GM21737 (cell line): ENCODE measurements around the gene UQCC2.
A peak's percentile ranks its signal among the peaks of the same experiment; 100 is the strongest.

Experiments
- ATAC-seq: cut with Tn5 transposase; IDR thresholded peaks from one replicate; pipeline ENCODE4 v1.9.1; 2021; ENCODE audit warnings: mild to moderate bottlenecking, moderate library complexity; ENCODE audit not compliant: unreplicated experiment

Gene UQCC2

DNA sequence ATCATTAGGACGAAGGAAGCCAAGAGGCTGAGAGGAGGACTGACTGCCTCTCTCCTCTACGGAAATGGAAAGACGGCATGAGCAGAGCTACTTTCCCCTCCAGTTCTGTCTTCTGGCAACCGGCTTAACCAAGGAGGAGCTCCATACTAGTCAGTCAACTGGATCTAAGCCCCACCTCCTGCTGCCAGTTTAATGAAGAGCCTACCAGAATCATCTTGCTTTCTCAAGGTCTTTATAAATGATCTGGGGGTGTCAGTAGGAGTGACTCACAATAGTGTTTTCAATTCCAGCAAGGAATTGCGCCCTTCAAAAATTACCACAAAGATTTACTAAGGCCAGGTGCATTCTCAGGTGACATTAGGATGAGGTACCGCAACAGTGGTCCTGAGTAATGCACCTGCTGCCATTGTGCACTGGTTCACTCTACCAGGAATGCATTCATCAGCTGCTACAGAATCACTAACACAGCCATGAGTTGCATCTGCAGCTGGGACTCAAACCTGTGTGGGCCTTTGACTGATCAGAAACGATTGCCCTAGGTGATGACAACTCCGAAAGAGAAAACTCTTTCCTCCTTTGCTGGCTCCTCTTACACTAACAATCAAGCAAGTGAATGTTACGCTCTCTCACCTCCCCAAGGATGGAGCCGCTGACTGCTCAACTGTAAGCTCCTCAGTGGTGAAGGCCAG lies 2.8 kb downstream of the UQCC2 start:
- ATAC-seq = no peak

DNA sequence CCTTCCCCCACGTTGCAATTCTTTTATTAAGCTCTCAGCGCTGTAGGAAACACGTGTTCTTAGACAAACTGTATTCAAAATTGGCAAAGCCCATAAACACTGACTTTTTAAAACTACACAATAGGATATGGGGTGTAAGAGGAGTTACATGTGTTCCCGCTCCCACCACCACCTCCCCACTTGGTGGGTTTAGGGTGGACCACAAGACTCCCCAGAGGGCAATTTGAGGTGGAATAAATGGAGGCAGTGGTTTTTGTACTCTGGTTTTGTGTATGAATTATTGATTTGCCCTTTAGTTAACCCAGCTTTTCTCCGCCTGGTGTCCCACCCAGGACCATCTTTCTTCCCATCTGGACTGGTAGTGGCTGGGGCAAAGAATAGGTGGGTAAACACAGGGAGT lies 3.7 kb downstream of the UQCC2 start:
- no peak for ATAC-seq

DNA sequence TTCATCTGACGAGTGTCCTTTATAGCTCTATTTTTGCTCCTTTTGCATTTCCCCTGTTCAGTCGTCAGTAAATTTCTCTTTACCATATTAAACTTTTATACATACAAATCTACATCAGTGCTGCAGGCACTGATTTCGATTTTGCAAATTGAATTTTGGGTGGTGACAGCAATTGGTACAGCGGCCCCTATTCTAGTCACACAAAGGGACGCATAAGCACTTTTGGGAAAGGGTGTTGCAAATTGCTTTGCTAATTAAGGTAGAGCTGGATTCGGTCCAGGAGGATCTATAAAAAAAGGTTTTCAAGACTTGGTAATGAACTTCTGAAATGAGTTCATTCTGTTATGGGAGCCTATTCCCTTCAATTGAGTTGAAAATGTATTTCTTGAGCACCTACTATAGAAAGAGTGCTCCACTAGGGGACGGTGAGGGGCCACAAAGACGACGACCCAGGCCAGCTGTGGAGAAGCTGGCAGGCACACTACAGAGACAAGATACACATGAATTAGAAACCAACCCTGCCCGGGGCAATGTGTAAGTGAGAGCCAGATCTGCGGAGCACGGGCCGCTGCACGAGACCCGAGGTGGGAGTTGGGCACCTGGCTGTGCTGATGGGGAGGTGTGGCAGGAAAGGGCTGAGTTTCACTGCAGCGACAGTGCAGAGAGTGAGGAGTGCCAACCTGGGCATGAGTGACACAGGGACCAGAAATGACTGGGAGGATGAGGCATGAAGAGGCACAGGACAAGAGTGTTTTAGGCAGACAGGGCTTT lies 5.4 kb downstream of the UQCC2 start:
- ATAC-seq = no peak

DNA sequence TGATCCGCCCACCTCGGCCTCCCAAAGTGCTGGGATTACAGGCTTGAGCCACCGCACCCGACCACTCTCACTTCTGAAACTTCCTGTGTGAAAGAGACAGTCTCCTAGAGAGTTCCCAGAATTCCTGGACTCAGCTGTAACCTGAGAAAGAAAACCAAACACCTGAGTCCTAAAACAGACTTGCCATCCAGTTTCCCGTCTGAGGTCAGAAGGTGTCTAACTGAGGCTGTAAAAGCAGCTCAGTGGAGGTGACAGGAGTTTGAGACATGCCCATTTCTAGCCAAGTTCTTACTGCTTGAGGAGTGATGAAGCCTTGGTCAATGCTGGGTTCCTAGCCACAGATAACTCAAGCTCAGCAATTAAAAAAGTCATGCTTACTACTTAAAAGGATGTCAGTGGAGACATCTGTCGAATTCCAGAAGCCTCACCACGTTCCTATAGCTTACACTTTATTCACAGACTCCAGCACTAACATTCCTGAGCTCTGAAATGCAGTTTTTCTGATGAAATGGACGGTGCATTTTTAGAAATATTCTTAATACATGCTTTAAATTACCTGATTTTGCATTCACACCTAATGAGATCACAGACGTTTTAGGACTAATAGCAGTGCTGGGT lies 6.1 kb downstream of the UQCC2 start:
- no peak for ATAC-seq

DNA sequence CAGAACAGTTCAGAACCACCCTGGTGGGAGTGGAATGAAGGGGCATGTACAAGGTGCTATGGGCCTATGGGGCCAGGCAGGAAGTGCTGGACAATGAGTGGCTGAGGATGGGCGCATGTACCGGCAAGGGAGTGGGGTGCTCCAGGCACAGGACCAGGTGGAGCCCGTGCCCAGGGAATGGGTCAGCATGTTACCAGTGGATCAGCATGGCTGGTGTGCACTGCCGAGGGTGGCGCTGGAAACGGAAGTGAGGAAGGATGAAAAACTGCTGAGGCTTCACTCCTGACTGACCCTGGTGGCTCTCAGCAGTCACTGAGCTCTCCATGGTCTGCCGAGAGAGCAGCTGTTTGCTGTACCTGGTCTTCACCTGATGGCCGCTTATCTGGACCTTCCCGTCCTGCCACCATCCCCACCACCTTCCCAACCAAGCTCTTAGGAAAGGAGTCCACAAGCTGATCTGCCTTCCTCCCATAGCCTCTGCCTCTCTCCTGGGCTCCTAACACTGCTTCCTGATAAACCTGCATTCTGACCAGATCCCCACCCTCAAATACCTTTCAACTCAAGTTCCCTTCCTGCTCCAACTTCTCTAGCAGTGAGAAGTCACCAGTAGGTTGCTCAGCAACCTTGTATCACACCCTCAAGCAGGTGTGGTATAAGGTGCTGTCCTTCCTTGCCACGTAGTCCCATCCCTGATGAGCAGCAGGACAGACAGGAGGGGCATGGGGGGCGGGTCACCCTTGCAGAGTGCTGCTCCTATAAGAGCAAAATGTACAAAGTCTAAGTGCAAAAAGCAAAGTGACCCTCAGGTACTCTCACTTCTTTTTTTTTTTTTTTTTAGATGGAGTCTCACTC lies 7.1 kb downstream of the UQCC2 start:
- no peak for ATAC-seq

DNA sequence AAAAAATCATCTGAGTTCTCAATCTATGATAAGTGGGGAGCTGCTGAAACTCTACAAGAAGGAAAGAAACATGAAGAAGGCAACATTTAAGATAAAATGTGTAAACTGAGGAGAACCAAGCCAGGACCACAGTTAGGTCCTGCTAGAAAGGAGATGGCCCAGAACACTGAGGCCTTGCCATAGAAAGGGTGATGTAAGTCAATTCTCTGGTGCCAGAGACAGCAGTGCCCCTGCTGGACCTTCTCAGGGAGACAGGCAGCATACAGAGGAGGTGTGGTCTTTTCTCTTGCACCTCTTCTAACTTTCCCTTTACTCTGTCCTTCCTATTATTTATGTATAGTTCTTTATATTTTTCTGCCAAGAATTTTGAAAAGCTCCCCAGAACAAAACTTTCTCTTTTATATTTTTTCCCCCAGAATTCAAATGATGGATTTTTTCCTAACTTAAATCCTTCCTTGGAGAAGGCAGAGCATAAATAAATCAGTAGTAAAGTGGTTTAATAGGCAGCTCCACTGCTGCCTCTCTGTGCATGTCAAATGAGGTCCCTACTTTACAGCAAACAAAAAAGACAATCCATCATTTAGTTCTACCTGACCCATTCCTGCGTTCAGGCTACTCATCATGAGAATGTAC lies 9.0 kb downstream of the UQCC2 start:
- no peak for ATAC-seq

DNA sequence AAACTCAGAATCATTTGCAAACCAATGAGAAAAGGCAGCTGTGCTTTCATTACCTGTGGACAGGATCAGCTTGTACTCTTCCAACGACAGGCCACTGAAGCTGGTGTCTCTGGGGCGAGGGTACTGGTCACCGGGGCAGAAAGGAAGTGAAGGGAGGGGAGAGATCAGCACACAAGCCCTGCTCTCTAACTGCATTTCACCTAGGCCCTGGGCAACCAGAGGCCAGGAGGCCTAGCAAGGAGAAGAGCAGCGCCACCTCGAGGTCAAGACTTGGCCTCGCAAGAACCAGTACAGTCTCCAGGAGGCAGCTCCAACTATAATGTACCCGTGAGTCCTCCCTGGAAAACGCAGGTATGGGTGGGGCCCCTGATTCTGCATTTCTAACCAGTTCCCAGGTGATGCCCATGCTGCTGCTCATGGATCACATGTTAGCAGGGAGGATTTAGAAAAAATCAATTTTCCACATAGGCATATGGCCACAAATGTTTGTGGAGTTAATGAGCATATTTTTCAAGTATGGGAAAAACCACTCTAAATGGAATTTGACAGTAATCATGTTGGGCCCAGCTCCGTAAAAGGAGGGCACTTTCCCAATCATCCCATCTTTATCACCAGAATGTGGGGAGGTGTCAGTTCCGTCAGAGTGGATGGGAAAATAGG lies 11.0 kb downstream of the UQCC2 start:
- peak; percentile 51 for ATAC-seq

DNA sequence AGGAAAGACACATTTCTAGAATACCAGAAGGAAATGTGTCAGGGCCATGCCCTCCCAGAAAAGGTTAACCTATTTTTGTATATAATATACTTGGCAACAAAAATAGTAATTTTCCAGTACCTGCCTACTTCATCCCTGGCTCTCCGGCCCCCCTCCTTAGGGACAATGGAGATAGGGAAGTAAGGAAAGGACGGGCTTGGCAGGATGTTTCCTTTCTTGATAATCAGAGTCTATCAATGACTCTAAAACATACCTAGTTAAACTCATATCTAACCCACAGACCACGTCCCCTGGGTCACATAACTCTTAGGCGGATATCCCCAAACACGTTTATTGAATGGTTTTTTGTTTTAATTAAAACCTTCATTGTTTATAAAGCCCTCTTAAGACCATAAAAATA lies 11.8 kb downstream of the UQCC2 start:
- no peak for ATAC-seq

DNA sequence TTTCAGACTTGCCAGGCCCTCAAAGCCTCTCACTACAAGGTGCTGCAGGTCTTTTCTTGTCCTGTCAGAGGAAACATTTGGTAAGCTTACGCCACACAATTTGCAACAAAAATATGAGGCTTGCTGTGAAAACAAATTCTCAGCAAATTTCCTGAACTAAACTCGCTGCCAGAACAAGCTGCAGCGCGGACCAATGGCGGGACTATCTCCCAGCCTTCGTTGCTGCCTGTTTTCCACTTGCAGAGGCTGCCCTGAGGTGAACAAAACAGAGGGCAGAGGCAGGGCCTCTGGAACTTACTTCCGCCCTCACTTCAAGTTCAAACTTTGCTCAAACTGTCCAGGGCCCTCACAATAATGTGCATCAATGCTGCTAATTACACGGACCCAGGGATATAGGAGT lies 12.4 kb downstream of the UQCC2 start:
- no peak for ATAC-seq

DNA sequence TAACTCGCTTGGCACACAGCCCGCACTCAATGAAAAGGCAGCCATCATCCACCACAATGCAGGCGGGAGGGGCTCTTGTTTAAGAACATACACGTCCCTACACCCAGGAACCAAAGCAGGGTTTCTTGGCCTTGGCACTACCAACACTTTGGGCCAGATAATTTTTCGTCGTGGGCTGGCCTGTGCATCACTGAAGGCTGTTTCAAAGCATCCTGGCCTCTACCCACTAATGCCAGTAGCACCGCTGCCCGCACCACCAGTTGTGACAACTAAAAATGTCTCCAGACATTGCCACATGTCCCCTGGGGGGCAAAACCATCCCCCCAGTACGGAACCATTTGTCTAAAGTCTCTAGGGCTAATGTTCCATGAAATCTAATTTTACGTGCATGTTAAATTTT lies 13.0 kb downstream of the UQCC2 start:
- ATAC-seq = no peak

DNA sequence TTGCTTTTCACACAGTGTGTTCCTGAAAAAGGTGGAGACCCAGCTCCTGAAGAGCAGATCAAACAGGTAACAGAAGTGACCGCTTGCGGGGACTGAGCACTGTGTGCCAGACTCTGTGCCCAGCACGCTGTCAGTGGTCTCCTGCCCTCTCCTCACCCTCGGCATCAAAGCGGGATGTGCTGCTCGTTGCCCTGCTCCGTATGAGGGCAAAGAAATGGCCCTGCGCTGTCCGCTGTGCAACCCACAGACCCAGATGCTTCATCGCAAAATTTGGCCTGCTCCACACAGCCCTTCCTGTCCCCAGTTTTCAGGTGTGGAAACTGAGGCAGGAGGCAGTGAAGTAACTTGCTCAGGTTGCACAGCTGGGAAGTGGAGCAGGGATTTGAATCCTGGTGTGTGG lies 13.7 kb downstream of the UQCC2 start:
- ATAC-seq = no peak

DNA sequence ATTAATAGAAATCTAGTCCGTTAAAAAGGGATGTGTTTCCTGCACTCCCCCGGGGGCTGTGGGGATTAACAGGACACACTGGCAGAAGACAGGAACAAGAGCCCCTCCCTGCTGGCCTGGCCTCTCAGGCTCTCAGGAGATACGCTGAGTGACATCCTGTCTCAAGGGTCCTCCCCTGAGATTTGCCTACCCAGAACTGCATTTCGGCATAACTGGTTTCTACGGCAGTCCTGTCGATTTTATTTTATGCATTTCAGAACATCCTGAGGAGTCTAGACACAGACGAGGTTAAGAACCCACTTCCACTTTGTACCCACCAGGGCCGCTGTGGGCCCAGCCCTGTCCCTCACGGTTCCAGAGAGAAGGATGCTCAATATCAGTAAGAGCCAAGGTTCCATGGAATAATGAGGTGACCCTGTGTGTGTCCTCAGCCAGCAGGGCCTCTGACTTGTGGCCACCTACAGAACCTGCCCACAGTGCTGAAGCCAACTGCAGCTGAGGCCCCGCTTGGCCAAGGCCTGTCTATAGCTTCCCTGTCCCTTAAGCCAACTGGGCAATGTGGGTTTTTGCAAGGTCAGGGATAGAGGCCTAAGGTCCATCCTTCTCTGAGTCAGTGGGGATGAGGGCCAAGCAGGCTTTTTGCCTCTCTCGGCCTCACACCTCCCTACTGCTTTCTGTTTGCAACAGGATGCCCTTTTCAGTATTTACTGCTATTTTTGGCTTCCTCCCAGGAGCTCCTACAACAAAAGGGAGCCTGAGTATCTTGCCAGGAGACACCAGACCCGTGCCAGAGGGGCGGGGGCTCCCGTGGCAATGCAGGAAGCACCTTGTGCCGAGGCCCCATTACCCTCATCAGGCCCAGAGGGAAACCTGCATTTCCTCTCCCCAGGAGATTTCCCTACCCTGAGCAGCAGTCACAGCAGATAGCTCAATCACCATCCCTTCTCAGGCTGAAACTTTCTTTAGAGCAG lies 14.7 kb downstream of the UQCC2 start:
- peak; percentile 46 for ATAC-seq

DNA sequence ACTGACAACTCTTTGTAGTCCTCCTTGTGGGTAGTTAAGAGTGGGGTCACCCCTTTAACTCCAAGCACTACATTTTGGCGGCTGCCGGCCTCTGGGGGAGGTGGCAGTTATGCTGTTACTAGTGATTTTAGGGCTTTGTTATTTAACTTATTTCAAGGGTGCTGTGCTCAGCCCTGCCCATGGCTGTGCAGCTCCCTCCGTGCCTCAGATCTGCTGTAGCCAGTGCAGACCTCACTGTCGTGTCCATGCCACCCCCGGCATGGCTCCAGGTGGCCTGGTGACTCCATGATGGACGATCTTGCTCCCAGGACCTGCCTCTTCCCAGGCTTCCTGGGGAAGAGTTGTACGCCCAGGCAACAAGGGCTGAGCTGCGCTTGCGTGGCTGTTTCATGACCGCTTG lies 15.4 kb downstream of the UQCC2 start:
- no peak for ATAC-seq

DNA sequence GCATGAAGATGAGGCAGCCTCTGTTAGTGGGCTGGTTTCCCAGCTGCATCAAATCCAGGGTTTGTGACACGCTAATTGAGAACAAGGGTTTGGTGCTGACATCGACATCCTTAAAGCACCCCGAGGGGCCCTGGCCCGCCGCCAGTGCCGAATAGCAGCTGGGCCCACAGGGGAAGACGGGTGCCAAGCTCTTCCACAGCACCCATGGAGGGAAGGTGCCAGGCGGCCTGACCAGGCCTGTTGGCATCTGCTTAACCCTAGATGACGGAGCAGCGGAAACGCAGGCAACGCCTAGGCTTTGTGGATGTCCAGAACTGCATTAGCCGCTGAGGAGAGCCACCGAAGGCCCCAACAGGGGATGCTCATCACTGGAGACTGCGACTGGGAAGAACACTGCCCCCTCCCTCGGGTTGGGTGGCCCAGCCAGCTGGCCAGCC lies 16.0 kb downstream of the UQCC2 start:
- no peak for ATAC-seq

DNA sequence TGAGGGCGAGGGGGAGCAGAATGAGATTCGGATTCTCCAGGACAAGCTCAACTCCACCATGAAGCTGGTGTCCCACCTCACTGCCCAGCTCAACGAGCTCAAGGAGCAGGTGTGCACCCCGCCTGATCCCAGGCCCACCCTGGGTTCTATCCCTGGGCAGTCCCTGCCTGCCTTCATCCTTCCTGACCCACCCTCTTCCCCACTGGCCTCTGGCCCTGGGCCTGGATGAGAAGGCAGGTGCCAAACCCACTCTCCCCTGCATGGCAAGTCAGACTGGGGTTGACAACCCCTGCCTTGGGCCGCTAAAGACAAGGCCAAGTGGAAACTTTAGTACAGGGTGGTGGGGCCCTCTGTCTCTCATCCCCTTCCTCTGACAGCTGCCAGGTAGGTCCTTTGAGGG lies 16.5 kb downstream of the UQCC2 start:
- no peak for ATAC-seq

DNA sequence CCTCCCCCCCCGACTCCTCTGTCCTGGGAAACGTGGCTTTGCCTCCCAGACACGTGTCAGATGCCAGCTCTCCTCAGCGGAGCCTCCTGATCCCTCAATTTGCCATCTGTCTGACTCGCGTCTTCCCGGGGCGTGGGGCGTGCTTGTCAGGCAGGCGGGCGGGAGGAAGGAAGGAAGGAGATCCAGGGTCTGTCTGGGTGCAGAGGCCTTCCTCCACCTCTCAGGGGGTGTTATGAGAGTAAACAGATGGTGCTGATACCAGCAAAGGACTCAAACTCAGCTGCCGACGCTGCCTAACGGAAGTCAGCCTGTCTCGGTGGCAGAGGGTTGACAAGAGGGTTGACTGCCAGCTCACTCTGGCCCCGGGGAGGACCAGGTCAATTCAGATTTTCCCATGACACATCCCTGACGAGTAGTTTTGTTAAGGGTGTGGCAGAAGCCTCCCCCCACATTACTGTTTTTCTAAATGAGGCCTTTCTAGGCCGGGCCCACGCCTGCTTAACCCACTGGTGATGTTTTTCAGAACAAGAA lies 17.0 kb downstream of the UQCC2 start:
- no peak for ATAC-seq

DNA sequence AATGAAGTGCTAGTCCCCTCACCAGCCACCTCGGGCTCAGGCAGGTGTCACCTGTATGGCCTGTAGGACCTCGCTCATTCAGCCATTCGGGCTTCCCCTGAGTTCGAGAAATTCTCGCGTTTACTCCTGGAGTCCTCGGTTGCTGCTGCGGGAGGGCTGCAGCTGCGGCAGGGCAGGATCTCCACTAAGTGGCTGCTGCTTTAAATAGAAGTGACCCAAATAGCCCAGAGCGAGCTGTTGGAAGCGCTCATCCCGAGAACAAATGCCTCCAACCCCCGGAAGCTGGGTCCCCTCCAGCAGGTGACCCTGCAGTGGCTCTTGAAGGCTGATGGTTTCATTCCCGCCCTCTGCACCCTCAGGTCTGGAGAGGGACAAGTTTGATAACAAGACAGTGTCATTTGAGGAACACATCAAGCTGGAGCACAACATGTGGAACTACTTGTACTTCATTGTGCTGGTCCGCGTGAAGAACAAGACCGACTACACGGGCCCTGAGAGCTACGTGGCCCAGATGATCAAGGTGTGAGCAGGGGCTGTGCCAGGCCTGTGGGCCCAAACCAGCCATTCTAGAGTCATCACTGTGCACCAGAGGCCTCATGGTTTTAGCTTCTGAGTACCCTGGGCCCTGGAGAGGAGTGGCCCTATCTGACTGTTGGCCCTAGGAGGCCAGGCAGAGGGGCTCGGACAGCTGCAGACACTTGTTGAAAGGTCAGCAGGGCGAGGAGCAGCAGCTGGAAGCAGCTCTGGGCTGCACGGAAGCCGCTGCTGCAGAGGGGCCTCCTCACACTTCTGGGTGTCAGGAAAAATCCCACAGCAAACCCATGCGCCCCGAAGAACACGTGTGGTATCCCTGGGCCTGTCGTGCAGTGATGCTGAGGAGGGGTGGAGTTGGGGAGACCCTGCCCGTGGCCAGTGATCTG lies 18.1 kb downstream of the UQCC2 start:
- no peak for ATAC-seq

DNA sequence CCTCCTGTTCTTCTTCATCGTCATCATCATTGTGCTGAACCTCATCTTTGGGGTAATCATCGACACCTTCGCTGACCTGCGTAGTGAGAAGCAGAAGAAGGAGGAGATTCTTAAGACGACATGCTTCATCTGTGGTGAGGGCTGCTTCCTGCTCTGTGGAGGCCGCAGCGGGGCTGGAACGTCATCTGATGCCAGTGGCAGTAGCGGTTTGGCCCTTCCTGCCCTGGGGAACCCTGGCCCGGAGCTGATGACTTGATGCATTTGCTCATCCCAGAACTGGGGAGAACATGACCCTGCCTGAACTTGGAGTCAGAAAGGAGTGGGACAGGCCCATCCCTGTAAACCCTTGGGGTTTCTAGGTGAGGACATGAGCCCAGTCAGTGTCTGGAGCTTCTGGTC lies 18.7 kb downstream of the UQCC2 start:
- no peak for ATAC-seq
